ENCODE measurements around the gene PRELP.

Gene PRELP

DNA sequence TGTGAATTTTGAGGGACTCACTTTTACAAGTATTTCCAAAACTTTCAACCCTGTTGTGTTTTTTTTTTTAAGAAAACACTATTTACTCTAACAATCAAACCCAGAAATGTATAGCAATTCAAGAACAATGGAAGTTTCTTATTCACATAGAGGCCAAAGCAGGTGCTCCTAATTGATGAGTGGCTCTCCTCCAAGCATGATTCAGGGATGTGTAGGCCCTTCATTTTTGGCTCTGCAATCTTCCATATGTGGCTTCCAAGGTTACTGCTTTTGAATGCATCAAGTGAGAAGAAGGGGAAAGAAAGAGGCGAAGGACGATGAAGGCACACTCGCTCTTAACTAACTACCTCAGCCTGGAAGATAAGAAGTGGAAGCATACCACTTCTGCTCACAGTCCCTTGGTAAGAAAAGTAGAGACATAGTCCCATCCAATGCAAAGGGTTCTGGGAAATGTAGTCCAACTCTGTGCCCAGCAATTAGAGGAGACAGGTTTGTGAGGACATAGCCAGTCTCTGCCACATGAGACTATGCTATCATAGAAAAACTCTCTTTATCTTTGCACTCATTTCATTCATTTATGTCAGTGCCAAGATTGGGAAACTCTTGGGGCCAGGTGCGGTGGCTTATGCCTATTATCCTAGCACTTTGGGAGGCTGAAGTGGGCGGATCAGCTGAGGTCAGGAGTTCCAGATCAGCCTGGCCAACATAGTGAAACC, 64.4 kb downstream of the PRELP start:
- DNase-seq (ENCODE audit: low read depth, low spot score), result no peak
- H3K27ac ChIP-seq, result no peak overlapping the region

Data from epithelial cell of prostate (primary cell).